Measurements from ENCODE around the gene ATP8B2.
"Not testable (repeated sequence)": the region's sequence is repeated elsewhere in the genome, so short reads cannot be mapped to it uniquely, and the experiment has no call there.

Gene ATP8B2

GRCh38 chr1:154360881-154361280 lies 35.6 kb downstream of the ATP8B2 start:
- not testable (repeated sequence) for H3K36me3 ChIP-seq (ENCODE audit: control insufficient read depth in 2 of 2, insufficient read depth in 2 of 2, low read length in 2 of 2); H3K9ac ChIP-seq (ENCODE audit: low read length in 2 of 2); H3K27ac ChIP-seq (ENCODE audit: low read length); H3K9me3 ChIP-seq (ENCODE audit: control insufficient read depth in 2 of 2, low read length in 2 of 2); H3K4me1 ChIP-seq (ENCODE audit: control insufficient read depth, insufficient read depth, low read length); H3K4me3 ChIP-seq (ENCODE audit: low read length in 2 of 2); H3K27me3 ChIP-seq (ENCODE audit: control insufficient read depth in 1 of 2, insufficient read depth in 2 of 2, low read length in 2 of 2)

DNA sequence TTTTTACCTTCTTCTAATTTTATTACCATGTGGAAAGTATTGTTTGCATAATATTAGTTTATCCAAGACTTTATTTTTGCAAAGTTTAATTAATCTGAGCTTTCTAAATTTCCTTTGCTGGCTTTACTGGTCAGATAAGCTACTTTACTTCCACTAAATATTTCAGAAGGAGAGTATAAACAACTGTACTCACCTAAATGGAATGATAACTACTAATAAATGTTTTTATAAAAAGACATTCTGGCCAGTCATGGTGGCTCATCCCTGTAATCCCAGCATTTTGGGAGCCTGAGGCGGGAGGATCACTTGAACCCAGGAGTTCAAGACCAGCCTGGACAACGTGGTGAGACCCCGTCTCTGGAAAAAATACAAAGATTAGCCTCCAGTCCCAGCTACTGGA lies 36.0 kb downstream of the ATP8B2 start:
- H3K4me1 ChIP-seq (ENCODE audit: control insufficient read depth, insufficient read depth, low read length), result no peaks in the 10 kb centered on the region

DNA sequence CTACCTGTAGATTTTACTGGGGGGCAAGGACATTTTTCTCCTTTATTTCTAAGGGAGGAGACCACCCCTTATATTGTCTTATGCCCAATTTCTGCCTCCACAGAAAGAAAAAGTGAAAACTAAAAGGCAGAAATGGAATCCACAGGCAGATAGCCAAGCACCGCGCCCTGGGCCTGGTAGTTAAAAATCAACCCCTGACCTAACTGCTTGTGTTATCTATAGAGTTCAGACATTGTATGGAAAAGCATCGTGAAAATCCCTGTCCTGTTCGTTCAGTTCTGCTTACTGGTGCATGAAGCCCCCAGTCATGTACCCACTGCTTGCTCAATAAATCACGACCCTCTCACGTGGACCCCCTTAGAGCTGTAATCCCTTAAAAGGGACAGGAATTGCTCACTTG lies 46.1 kb downstream of the ATP8B2 start:
- H3K9me3 ChIP-seq (ENCODE audit: control insufficient read depth in 2 of 2, low read length in 2 of 2), result no peaks in the 10 kb centered on the region
- no peaks in the 10 kb centered on the region for H3K27me3 ChIP-seq (ENCODE audit: control insufficient read depth in 1 of 2, insufficient read depth in 2 of 2, low read length in 2 of 2)

More for the DNA sequence above, 36.0 kb downstream of the ATP8B2 start:
- no peaks in the 10 kb centered on the region for H3K9me3 ChIP-seq (ENCODE audit: control insufficient read depth in 2 of 2, low read length in 2 of 2)
- H3K36me3 ChIP-seq (ENCODE audit: control insufficient read depth in 2 of 2, insufficient read depth in 2 of 2, low read length in 2 of 2), result no peaks in the 10 kb centered on the region
- H3K27ac ChIP-seq (ENCODE audit: low read length), result no peak overlapping the region
- no peak overlapping the region for H3K9ac ChIP-seq (ENCODE audit: low read length in 2 of 2)
- no peak overlapping the region for H3K4me3 ChIP-seq (ENCODE audit: low read length in 2 of 2)
- no peaks in the 10 kb centered on the region for H3K27me3 ChIP-seq (ENCODE audit: control insufficient read depth in 1 of 2, insufficient read depth in 2 of 2, low read length in 2 of 2)

DNA sequence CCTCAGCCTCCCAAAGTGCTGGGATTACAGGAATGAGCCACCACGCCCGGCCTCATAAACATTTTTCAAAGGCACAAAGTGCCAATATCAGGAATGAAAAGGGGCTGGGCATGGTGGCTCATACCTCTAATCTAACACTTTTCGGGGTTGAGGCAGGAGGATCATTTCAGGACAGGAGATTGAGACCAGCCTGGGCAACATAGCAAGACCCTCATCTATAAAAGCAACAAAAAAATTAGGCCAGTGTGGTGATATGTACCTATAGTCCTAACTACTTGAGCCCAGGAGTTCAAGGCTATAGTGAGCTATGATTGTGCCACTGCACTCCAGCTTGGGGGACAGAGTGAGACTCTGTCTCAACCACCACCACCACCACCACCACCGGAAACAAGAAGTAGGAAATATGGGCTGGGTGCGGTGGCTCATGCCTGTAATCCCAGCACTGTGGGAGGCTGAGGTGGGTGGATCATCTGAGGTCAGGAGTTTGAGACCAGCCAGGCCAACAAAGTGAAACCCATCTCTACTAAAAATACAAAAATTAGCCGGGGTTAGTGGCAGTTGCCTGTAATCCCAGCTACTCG lies 48.5 kb downstream of the ATP8B2 start:
- H3K27me3 ChIP-seq (ENCODE audit: control insufficient read depth in 1 of 2, insufficient read depth in 2 of 2, low read length in 2 of 2); H3K9ac ChIP-seq (ENCODE audit: low read length in 2 of 2); H3K36me3 ChIP-seq (ENCODE audit: control insufficient read depth in 2 of 2, insufficient read depth in 2 of 2, low read length in 2 of 2); H3K9me3 ChIP-seq (ENCODE audit: control insufficient read depth in 2 of 2, low read length in 2 of 2); H3K4me3 ChIP-seq (ENCODE audit: low read length in 2 of 2); H3K4me1 ChIP-seq (ENCODE audit: control insufficient read depth, insufficient read depth, low read length); H3K27ac ChIP-seq (ENCODE audit: low read length): not testable (repeated sequence)

More for the DNA sequence above, 46.1 kb downstream of the ATP8B2 start:
- H3K4me1 ChIP-seq (ENCODE audit: control insufficient read depth, insufficient read depth, low read length), result no peaks in the 10 kb centered on the region
- H3K9ac ChIP-seq (ENCODE audit: low read length in 2 of 2), result no peak overlapping the region
- H3K27ac ChIP-seq (ENCODE audit: low read length), result no peak overlapping the region
- H3K36me3 ChIP-seq (ENCODE audit: control insufficient read depth in 2 of 2, insufficient read depth in 2 of 2, low read length in 2 of 2), result no peaks in the 10 kb centered on the region
- H3K4me3 ChIP-seq (ENCODE audit: low read length in 2 of 2), result no peak overlapping the region

GRCh38 chr1:154379301-154379700 lies 54.0 kb downstream of the ATP8B2 start:
- Histone ChIP-seq H3K4me1 (ENCODE audit: control insufficient read depth, insufficient read depth, low read length) (no peaks in the 10 kb centered on the region), H3K9me3 (ENCODE audit: control insufficient read depth in 2 of 2, low read length in 2 of 2) (no peaks in the 10 kb centered on the region), H3K27me3 (ENCODE audit: control insufficient read depth in 1 of 2, insufficient read depth in 2 of 2, low read length in 2 of 2) (no peaks in the 10 kb centered on the region), H3K4me3 (ENCODE audit: low read length in 2 of 2) (no peak overlapping the region), H3K36me3 (ENCODE audit: control insufficient read depth in 2 of 2, insufficient read depth in 2 of 2, low read length in 2 of 2) (no peaks in the 10 kb centered on the region), H3K9ac (ENCODE audit: low read length in 2 of 2) (no peak overlapping the region), H3K27ac (ENCODE audit: low read length) (no peak overlapping the region)

- Histone ChIP-seq H3K9me3 (ENCODE audit: control insufficient read depth in 2 of 2, low read length in 2 of 2) (no peaks in the 10 kb centered on the region), H3K27ac (ENCODE audit: low read length) (no peak overlapping the region), H3K4me3 (ENCODE audit: low read length in 2 of 2) (no peak overlapping the region), H3K27me3 (ENCODE audit: control insufficient read depth in 1 of 2, insufficient read depth in 2 of 2, low read length in 2 of 2) (no peaks in the 10 kb centered on the region), H3K36me3 (ENCODE audit: control insufficient read depth in 2 of 2, insufficient read depth in 2 of 2, low read length in 2 of 2) (no peaks in the 10 kb centered on the region), H3K9ac (ENCODE audit: low read length in 2 of 2) (no peak overlapping the region), H3K4me1 (ENCODE audit: control insufficient read depth, insufficient read depth, low read length) (no peaks in the 10 kb centered on the region)
These were observed 59.5 kb downstream of the ATP8B2 start for GRCh38 chr1:154384650-154385489.

- H3K9ac ChIP-seq (ENCODE audit: low read length in 2 of 2), result no peak overlapping the region
- no peak overlapping the region for H3K27ac ChIP-seq (ENCODE audit: low read length)
- no peaks in the 10 kb centered on the region for H3K27me3 ChIP-seq (ENCODE audit: control insufficient read depth in 1 of 2, insufficient read depth in 2 of 2, low read length in 2 of 2)
- no peaks in the 10 kb centered on the region for H3K4me1 ChIP-seq (ENCODE audit: control insufficient read depth, insufficient read depth, low read length)
- no peak overlapping the region for H3K4me3 ChIP-seq (ENCODE audit: low read length in 2 of 2)
- H3K36me3 ChIP-seq (ENCODE audit: control insufficient read depth in 2 of 2, insufficient read depth in 2 of 2, low read length in 2 of 2), result no peaks in the 10 kb centered on the region
- no peaks in the 10 kb centered on the region for H3K9me3 ChIP-seq (ENCODE audit: control insufficient read depth in 2 of 2, low read length in 2 of 2)
These were observed 61.5 kb downstream of the ATP8B2 start for GRCh38 chr1:154386643-154387352.

GRCh38 chr1:154391086-154391770 lies 65.9 kb downstream of the ATP8B2 start:
- no peak overlapping the region for H3K4me3 ChIP-seq (ENCODE audit: low read length in 2 of 2)
- no peaks in the 10 kb centered on the region for H3K36me3 ChIP-seq (ENCODE audit: control insufficient read depth in 2 of 2, insufficient read depth in 2 of 2, low read length in 2 of 2)
- no peaks in the 10 kb centered on the region for H3K9me3 ChIP-seq (ENCODE audit: control insufficient read depth in 2 of 2, low read length in 2 of 2)
- no peak overlapping the region for H3K27ac ChIP-seq (ENCODE audit: low read length)
- H3K4me1 ChIP-seq (ENCODE audit: control insufficient read depth, insufficient read depth, low read length), result no peaks in the 10 kb centered on the region
- no peaks in the 10 kb centered on the region for H3K27me3 ChIP-seq (ENCODE audit: control insufficient read depth in 1 of 2, insufficient read depth in 2 of 2, low read length in 2 of 2)
- H3K9ac ChIP-seq (ENCODE audit: low read length in 2 of 2), result no peak overlapping the region

DNA sequence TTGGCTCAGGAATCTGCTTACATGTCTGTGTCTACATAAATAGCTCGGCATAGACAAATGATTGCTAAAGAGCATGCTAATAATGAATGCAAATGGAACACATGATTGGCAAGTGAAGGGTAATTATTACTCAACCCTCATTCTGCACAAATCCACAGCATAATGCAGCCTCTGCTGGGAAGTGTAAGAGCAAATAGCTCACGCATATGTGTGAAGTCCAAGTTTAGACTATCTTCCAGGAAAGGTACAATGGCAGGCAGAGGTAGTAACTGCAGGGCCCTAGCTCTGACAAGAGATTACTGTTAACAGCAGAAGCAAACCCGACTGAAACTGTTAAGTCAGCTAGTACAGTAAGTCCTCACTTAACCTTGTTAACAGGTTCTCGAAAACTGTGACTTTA lies 72.8 kb downstream of the ATP8B2 start:
- no peaks in the 10 kb centered on the region for H3K27me3 ChIP-seq (ENCODE audit: control insufficient read depth in 1 of 2, insufficient read depth in 2 of 2, low read length in 2 of 2)
- no peaks in the 10 kb centered on the region for H3K4me1 ChIP-seq (ENCODE audit: control insufficient read depth, insufficient read depth, low read length)
- no peaks in the 10 kb centered on the region for H3K36me3 ChIP-seq (ENCODE audit: control insufficient read depth in 2 of 2, insufficient read depth in 2 of 2, low read length in 2 of 2)
- no peak overlapping the region for H3K4me3 ChIP-seq (ENCODE audit: low read length in 2 of 2)
- no peak overlapping the region for H3K27ac ChIP-seq (ENCODE audit: low read length)
- no peaks in the 10 kb centered on the region for H3K9me3 ChIP-seq (ENCODE audit: control insufficient read depth in 2 of 2, low read length in 2 of 2)
- H3K9ac ChIP-seq (ENCODE audit: low read length in 2 of 2), result no peak overlapping the region

- Histone ChIP-seq H3K4me3 (ENCODE audit: low read length in 2 of 2) (no peak overlapping the region), H3K36me3 (ENCODE audit: control insufficient read depth in 2 of 2, insufficient read depth in 2 of 2, low read length in 2 of 2) (no peaks in the 10 kb centered on the region), H3K9ac (ENCODE audit: low read length in 2 of 2) (no peak overlapping the region), H3K4me1 (ENCODE audit: control insufficient read depth, insufficient read depth, low read length) (no peaks in the 10 kb centered on the region), H3K9me3 (ENCODE audit: control insufficient read depth in 2 of 2, low read length in 2 of 2) (no peaks in the 10 kb centered on the region), H3K27me3 (ENCODE audit: control insufficient read depth in 1 of 2, insufficient read depth in 2 of 2, low read length in 2 of 2) (no peaks in the 10 kb centered on the region), H3K27ac (ENCODE audit: low read length) (no peak overlapping the region)
These were observed 73.4 kb downstream of the ATP8B2 start for GRCh38 chr1:154398678-154399077.

All from stomach smooth muscle (tissue), 2 donors.